ENCODE results near the gene PRKCI.

DNA sequence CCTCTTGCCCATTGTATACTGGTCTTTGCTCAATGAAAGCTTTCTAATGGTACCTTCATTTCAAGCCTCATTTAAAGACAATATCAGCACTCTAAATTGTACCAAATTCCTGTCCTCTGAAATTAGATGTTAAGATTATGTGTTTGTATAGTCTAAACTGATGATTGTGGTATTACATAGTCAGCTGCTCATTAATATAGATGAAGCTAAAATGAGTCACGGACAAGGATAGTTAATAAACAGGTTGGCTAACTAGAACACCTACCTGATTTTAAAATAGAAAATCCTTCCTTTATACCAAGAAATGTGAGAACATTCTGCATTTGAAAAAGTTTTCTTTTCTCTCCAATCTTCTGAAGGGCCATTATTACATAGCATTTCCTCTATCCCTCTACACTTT lies 2.9 kb downstream of the PRKCI start:
- no peak for TF ChIP-seq EZH2 (IDR thresholded peaks at IDR 0.05; ENCODE audit: borderline replicate concordance, low read depth, low read length, severe bottlenecking)
- TF ChIP-seq, protein P1, sequence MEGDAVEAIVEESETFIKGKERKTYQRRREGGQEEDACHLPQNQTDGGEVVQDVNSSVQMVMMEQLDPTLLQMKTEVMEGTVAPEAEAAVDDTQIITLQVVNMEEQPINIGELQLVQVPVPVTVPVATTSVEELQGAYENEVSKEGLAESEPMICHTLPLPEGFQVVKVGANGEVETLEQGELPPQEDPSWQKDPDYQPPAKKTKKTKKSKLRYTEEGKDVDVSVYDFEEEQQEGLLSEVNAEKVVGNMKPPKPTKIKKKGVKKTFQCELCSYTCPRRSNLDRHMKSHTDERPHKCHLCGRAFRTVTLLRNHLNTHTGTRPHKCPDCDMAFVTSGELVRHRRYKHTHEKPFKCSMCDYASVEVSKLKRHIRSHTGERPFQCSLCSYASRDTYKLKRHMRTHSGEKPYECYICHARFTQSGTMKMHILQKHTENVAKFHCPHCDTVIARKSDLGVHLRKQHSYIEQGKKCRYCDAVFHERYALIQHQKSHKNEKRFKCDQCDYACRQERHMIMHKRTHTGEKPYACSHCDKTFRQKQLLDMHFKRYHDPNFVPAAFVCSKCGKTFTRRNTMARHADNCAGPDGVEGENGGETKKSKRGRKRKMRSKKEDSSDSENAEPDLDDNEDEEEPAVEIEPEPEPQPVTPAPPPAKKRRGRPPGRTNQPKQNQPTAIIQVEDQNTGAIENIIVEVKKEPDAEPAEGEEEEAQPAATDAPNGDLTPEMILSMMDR (IDR thresholded peaks at IDR 0.05; ENCODE audit: borderline replicate concordance, extremely low read depth, low read length, poor library complexity, severe bottlenecking) = no peak

Data from DND-41 (cell line).